Measurements from ENCODE around the gene KCTD5. TPM values are rescaled to one million over a fixed set of nuclear protein-coding genes. Genes with fewer than 3 reads are reported as not detected.

The KCTD5 gene
- total RNA-seq, 1 experiment from 2014 or later: 42.1 TPM

- ATAC-seq (no peak), DNase-seq (ENCODE audit: low read depth, low spot score) (no peak)
- intact Hi-C loops (cut with micrococcal nuclease): no loop called here
- Histone ChIP-seq H3K4me1 (ENCODE audit: control insufficient read depth in 1 of 2, insufficient read depth in 2 of 2, low read length in 2 of 2) (peaks cover 0 to 10% of the 10 kb centered on the region in 2 experiments; a peak in 2 of 4 replicates), H3K79me2 (ENCODE audit: insufficient read depth, low read length) (no peaks in the 10 kb centered on the region), H3K36me3 (ENCODE audit: control insufficient read depth in 1 of 2, insufficient read depth in 2 of 2, low read length in 2 of 2) (no peaks in the 10 kb centered on the region), H3K9me2 (ENCODE audit: insufficient read depth) (no peaks in the 10 kb centered on the region), H3K27ac (ENCODE audit: low read depth, low read length) (no peak overlapping the region), H3K9ac (ENCODE audit: low read length) (no peak overlapping the region), H4K20me1 (ENCODE audit: insufficient read depth) (no peaks in the 10 kb centered on the region), H2AFZ (ENCODE audit: low read depth, low read length, poor library complexity, severe bottlenecking) (no peak overlapping the region), H3K4me3 (replicated peaks in 1 of 2; ENCODE audit: low read depth in 1 of 2, low read length in 2 of 2) (no peak overlapping the region), H3K27me3 (ENCODE audit: insufficient read depth, low read length) (no peaks in the 10 kb centered on the region), H3K4me2 (ENCODE audit: low read length) (no peak overlapping the region), H3K9me3 (ENCODE audit: control insufficient read depth in 1 of 2, insufficient read depth in 1 of 2, low read depth in 1 of 2, low read length in 2 of 2) (no peaks in the 10 kb centered on the region)
- TF ChIP-seq RAD21 (IDR thresholded peaks at IDR 0.05; ENCODE audit: low read depth): no peak
- no peak for TF ChIP-seq CTCF (IDR thresholded peaks at IDR 0.05 in 2 of 3, conservative IDR thresholded peaks at IDR 0.05 in 1 of 3; ENCODE audit: borderline replicate concordance in 1 of 3, insufficient read depth in 1 of 3, low read depth in 2 of 3, low read length in 2 of 3)
- TF ChIP-seq TCF7L2 (IDR thresholded peaks at IDR 0.05; ENCODE audit: borderline replicate concordance, extremely low read depth, insufficient read depth, insufficient read length): no peak
- TF ChIP-seq SRF (IDR thresholded peaks at IDR 0.05; ENCODE audit: low read depth): no peak
- TF ChIP-seq SIN3A (IDR thresholded peaks at IDR 0.05; ENCODE audit: low read depth): no peak
- no peak for TF ChIP-seq ZNF274 (IDR thresholded peaks at IDR 0.05; ENCODE audit: low read depth, low read length)
- TF ChIP-seq YY1 (IDR thresholded peaks at IDR 0.05; ENCODE audit: extremely low read depth, insufficient replicate concordance, low read depth, low read length): no peak
- no peak for TF ChIP-seq REST (IDR thresholded peaks at IDR 0.05; ENCODE audit: low read depth)
- no peak for TF ChIP-seq FOSL1 (IDR thresholded peaks at IDR 0.05; ENCODE audit: low read depth)
- no peak for TF ChIP-seq POLR2A (IDR thresholded peaks at IDR 0.05; ENCODE audit: borderline replicate concordance, extremely low read depth, insufficient read depth, insufficient read length)
- no peak for TF ChIP-seq POLR2AphosphoS5 (IDR thresholded peaks at IDR 0.05; ENCODE audit: low read depth, low read length)
- no peak for TF ChIP-seq ATF3 (IDR thresholded peaks at IDR 0.05)
- TF ChIP-seq CEBPB (IDR thresholded peaks at IDR 0.05; ENCODE audit: low read depth): no peak
- no peak for TF ChIP-seq MAX (IDR thresholded peaks at IDR 0.05)
- TF ChIP-seq EGR1 (IDR thresholded peaks at IDR 0.05; ENCODE audit: low read depth): no peak
- TF ChIP-seq EZH2 (IDR thresholded peaks at IDR 0.05): no peak
- TF ChIP-seq ZFX (IDR thresholded peaks at IDR 0.05): no peak
- ChIA-PET CTCF (no interaction called here), RAD21 (ENCODE audit: low non-redundant PET in 1 of 2, low total read pairs in 2 of 2, uncharacterized antibody in 2 of 2, unreplicated experiment in 2 of 2) (no interaction called here), POLR2A (no interaction called here)
- no TSS peak for BruUV-seq (replicated peaks)
These were observed 52.7 kb downstream of the KCTD5 start for GRCh38 chr16:2734844-2735515.
